Neural cell (in vitro differentiated cells): ENCODE data around the gene GFRA1. TPM values are rescaled to one million over a fixed set of nuclear protein-coding genes. Genes with fewer than 3 reads are reported as not detected.

ENCODE experiments used
- H2AFZ ChIP-seq: fragments of 200-600, 300-800 bp; sonication (generic), shearing (Covaris generic); 2 replicates; pipeline ENCODE4 v1.6.0; 2014; ENCODE audit warnings: low read depth, mild to moderate bottlenecking, antibody characterized with exemption, low read length, moderate library complexity
- H3F3A ChIP-seq: fragments of 200-600 bp; shearing (Covaris generic); 2 replicates; pipeline ENCODE4 v1.6.1; 2016; ENCODE audit warnings: mild to moderate bottlenecking, moderate library complexity, mixed read lengths, antibody characterized with exemption, low read length; ENCODE audit not compliant: insufficient read depth, poor library complexity, severe bottlenecking
- H3K27ac ChIP-seq: fragments of 200-600, 300-800 bp; sonication (generic), shearing (Covaris generic); 2 replicates; pipeline ENCODE4 v1.5.1; 2014; ENCODE audit warnings: mild to moderate bottlenecking, low read length, moderate library complexity
- H3K27me3 ChIP-seq: fragments of 300-800, 200-600 bp; sonication (generic), shearing (Covaris generic); 2 replicates; pipeline ENCODE4 v1.6.0; 2014; ENCODE audit warnings: mild to moderate bottlenecking, low read depth, low read length, moderate library complexity; ENCODE audit not compliant: insufficient read depth
- H3K36me3 ChIP-seq: fragments of 300-800, 200-600 bp; sonication (generic), shearing (Covaris generic); 2 replicates; pipeline ENCODE4 v1.5.1; 2014; ENCODE audit warnings: mild to moderate bottlenecking, antibody characterized with exemption, low read length, moderate library complexity; ENCODE audit not compliant: insufficient read depth
- H3K4me2 ChIP-seq: fragments of 300-800, 200-600 bp; sonication (generic), shearing (Covaris generic); 2 replicates; pipeline ENCODE4 v1.6.0; 2014; ENCODE audit warnings: mild to moderate bottlenecking, low read length
- H3K4me3 ChIP-seq: fragments of 300-800, 200-600 bp; sonication (generic), shearing (Covaris generic); 2 replicates; pipeline ENCODE4 v1.5.1; 2014; ENCODE audit warnings: mild to moderate bottlenecking, low read length, moderate library complexity
- H3K79me2 ChIP-seq: fragments of 200-600 bp; shearing (Covaris generic); replicated peaks from 2 replicates; pipeline ENCODE4 v1.6.0; 2014; ENCODE audit warnings: mild to moderate bottlenecking, low read length, moderate library complexity; ENCODE audit not compliant: insufficient read depth
- H3K9ac ChIP-seq: fragments of 300-800, 200-600 bp; sonication (generic), shearing (Covaris generic); 2 replicates; pipeline ENCODE4 v1.6.1; 2016; ENCODE audit warnings: mild to moderate bottlenecking, low read length, mixed read lengths
- H3K9me2 ChIP-seq: fragments of 200-600 bp; shearing (Covaris generic); 2 replicates; pipeline ENCODE4 v1.6.1; 2016; ENCODE audit warnings: mild to moderate bottlenecking, low read length, mixed read lengths; ENCODE audit not compliant: insufficient read depth
- H3K9me3 ChIP-seq: fragments of 200-600, 300-800 bp; sonication (generic), shearing (Covaris generic); 2 replicates; pipeline ENCODE4 v1.6.1; 2016; ENCODE audit warnings: mild to moderate bottlenecking, mixed run types, low read length, moderate library complexity, mixed read lengths
- H4K20me1 ChIP-seq: fragments of 200-600 bp; shearing (Covaris generic); 2 replicates; pipeline ENCODE4 v1.6.1; 2016; ENCODE audit warnings: mild to moderate bottlenecking, mixed run types; ENCODE audit not compliant: insufficient read depth
- CTCF ChIP-seq: fragments of 450-650 bp; IDR thresholded peaks from 2 replicates; pipeline ENCODE4 v1.5.1; 2014; ENCODE audit warnings: antibody characterized with exemption, mild to moderate bottlenecking, moderate library complexity; ENCODE audit not compliant: poor library complexity, severe bottlenecking
- EP300 ChIP-seq: fragments of 450-650 bp; conservative IDR thresholded peaks from 2 replicates; pipeline ENCODE4 v1.6.1; 2014; ENCODE audit warnings: antibody characterized with exemption, mild to moderate bottlenecking, moderate library complexity; ENCODE audit not compliant: poor library complexity, severe bottlenecking
- EZH2 ChIP-seq: fragments of 200-600, 300-800 bp; shearing (Covaris generic), sonication (generic); IDR thresholded peaks from 2 replicates; pipeline ENCODE4 v1.6.1; 2014; ENCODE audit warnings: antibody characterized with exemption, low read length, borderline replicate concordance, mild to moderate bottlenecking; ENCODE audit not compliant: insufficient read depth, poor library complexity, severe bottlenecking
- MXI1 ChIP-seq: fragments of 450-650 bp; conservative IDR thresholded peaks from 2 replicates; pipeline ENCODE4 v1.6.1; 2014; ENCODE audit warnings: antibody characterized with exemption, mild to moderate bottlenecking; ENCODE audit not compliant: poor library complexity, severe bottlenecking
- POLR2AphosphoS5 ChIP-seq: IDR thresholded peaks from 2 replicates; pipeline ENCODE4 v1.6.1; 2012
- RAD21 ChIP-seq: fragments of 450-650 bp; conservative IDR thresholded peaks from 2 replicates; pipeline ENCODE4 v1.6.1; 2014; ENCODE audit warnings: antibody characterized with exemption, mild to moderate bottlenecking, moderate library complexity
- SMC3 ChIP-seq: fragments of 450-650 bp; conservative IDR thresholded peaks from 2 replicates; pipeline ENCODE4 v1.6.1; 2014; ENCODE audit warnings: antibody characterized with exemption, mild to moderate bottlenecking, moderate library complexity; ENCODE audit not compliant: poor library complexity
- TAF1 ChIP-seq: IDR thresholded peaks from 2 replicates; pipeline ENCODE4 v1.6.1; 2012; ENCODE audit warnings: low read depth
- polyA plus RNA-seq: library from polyadenylated mRNA; depleted of rRNA; stranded (reverse); fragments of >200 nt; gene quantifications from 2 replicates; pipeline ENCODE4 v1.2.3, GENCODE V29; 2014
- TF ChIP-seq, protein P1 (sequence below): IDR thresholded peaks from 2 replicates; pipeline ENCODE4 v1.6.1; 2012; ENCODE audit warnings: borderline replicate concordance

Gene GFRA1
- polyA plus RNA-seq, 1 donor from 2014 or later, result 2.3 TPM

GRCh38 chr10:116133634-116134033 is 139.4 kb downstream of the GFRA1 start:
- no peak overlapping the region for H3K4me3 ChIP-seq
- no peaks in the 10 kb centered on the region for H3F3A ChIP-seq

DNA sequence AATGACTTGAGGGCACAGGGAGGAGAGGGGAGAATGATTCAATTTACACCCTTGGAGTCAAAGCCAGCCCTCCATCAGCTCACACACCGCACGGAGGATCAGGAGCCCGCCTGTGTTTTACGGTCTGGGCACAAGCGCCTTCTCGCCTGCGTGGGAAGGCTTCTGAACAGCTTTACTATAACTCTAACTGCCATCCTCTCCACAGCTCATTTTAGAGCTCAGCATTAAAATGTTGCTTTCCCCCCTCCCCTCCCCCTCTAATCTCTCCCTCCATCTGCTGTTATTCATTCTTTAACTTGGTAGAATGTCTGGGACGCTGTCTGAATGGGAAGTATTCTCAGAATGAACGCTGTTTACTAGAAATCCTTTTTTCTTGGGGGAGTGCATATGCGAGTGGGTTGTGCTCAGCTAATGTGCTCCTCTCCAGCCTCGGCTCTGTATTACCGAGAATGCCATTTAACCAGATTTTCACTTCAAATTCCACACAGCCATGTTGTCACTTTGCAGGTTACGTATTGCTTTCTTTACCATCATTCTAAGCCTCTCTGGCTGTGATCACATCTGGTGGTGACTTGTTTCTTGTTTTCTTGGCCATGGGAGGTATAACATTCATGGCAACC is 140.1 kb downstream of the GFRA1 start:
- Histone ChIP-seq H3F3A (no peaks in the 10 kb centered on the region), H3K36me3 (no peaks in the 10 kb centered on the region), H3K9ac (no peak overlapping the region), H3K79me2 (no peaks in the 10 kb centered on the region), H3K4me2 (no peak overlapping the region), H4K20me1 (no peaks in the 10 kb centered on the region), H3K9me2 (no peaks in the 10 kb centered on the region), H2AFZ (no peak overlapping the region), H3K27ac (no peak overlapping the region), H3K4me3 (no peak overlapping the region), H3K9me3 (no peaks in the 10 kb centered on the region), H3K27me3 (no peaks in the 10 kb centered on the region)
- no peak for TF ChIP-seq EP300
- TF ChIP-seq SMC3, result no peak
- TF ChIP-seq, protein P1, sequence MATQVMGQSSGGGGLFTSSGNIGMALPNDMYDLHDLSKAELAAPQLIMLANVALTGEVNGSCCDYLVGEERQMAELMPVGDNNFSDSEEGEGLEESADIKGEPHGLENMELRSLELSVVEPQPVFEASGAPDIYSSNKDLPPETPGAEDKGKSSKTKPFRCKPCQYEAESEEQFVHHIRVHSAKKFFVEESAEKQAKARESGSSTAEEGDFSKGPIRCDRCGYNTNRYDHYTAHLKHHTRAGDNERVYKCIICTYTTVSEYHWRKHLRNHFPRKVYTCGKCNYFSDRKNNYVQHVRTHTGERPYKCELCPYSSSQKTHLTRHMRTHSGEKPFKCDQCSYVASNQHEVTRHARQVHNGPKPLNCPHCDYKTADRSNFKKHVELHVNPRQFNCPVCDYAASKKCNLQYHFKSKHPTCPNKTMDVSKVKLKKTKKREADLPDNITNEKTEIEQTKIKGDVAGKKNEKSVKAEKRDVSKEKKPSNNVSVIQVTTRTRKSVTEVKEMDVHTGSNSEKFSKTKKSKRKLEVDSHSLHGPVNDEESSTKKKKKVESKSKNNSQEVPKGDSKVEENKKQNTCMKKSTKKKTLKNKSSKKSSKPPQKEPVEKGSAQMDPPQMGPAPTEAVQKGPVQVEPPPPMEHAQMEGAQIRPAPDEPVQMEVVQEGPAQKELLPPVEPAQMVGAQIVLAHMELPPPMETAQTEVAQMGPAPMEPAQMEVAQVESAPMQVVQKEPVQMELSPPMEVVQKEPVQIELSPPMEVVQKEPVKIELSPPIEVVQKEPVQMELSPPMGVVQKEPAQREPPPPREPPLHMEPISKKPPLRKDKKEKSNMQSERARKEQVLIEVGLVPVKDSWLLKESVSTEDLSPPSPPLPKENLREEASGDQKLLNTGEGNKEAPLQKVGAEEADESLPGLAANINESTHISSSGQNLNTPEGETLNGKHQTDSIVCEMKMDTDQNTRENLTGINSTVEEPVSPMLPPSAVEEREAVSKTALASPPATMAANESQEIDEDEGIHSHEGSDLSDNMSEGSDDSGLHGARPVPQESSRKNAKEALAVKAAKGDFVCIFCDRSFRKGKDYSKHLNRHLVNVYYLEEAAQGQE, result no peak
- TF ChIP-seq POLR2AphosphoS5, result no peak
- TF ChIP-seq RAD21, result no peak
- TF ChIP-seq CTCF, result no peak
- TF ChIP-seq EZH2, result no peak
- no peak for TF ChIP-seq TAF1

More at GRCh38 chr10:116133634-116134033, 139.4 kb downstream of the GFRA1 start:
- H3K27ac ChIP-seq, result no peak overlapping the region
- H3K9me2 ChIP-seq, result no peaks in the 10 kb centered on the region
- no peaks in the 10 kb centered on the region for H4K20me1 ChIP-seq
- no peaks in the 10 kb centered on the region for H3K27me3 ChIP-seq
- no peaks in the 10 kb centered on the region for H3K79me2 ChIP-seq
- H3K9ac ChIP-seq, result no peak overlapping the region
- no peaks in the 10 kb centered on the region for H3K9me3 ChIP-seq
- TF ChIP-seq RAD21 (no peak), EP300 (no peak), EZH2 (no peak), CTCF (no peak), MXI1 (no peak), POLR2AphosphoS5 (no peak), SMC3 (no peak), TAF1 (no peak)
- TF ChIP-seq, protein P1, result no peak
- H3K36me3 ChIP-seq, result no peaks in the 10 kb centered on the region
- no peak overlapping the region for H2AFZ ChIP-seq
- H3K4me2 ChIP-seq, result no peak overlapping the region
